Neuronal stem cell (in vitro differentiated cells): Measurements from ENCODE around the gene NDUFAF7.

ENCODE experiments used
- DNase-seq: peaks from one replicate; pipeline ENCODE4 v3.0.0-alpha.2; 2013; ENCODE audit warnings: low spot score
- H2AFZ ChIP-seq: one replicate; pipeline ENCODE4 v1.6.1; 2013; ENCODE audit warnings: mild to moderate bottlenecking, low read length, inconsistent platforms
- H2AK5ac ChIP-seq: 2 replicates; pipeline ENCODE4 v1.6.1; 2013; ENCODE audit warnings: low read depth, mild to moderate bottlenecking, inconsistent platforms, low read length, moderate library complexity, mixed read lengths
- H2BK120ac ChIP-seq: 2 replicates; pipeline ENCODE4 v1.6.1; 2013; ENCODE audit warnings: low read depth, mild to moderate bottlenecking, inconsistent platforms, low read length, moderate library complexity, mixed read lengths
- H2BK12ac ChIP-seq: one replicate; pipeline ENCODE4 v1.6.1; 2013; ENCODE audit warnings: low read length, inconsistent platforms
- H2BK15ac ChIP-seq: 2 replicates; pipeline ENCODE4 v1.6.1; 2013; ENCODE audit warnings: mild to moderate bottlenecking, low read length, inconsistent platforms, mixed read lengths
- H2BK5ac ChIP-seq: one replicate; pipeline ENCODE4 v1.6.1; 2013; ENCODE audit warnings: inconsistent platforms, mild to moderate bottlenecking, low read length, moderate library complexity
- H3K14ac ChIP-seq: one replicate; pipeline ENCODE4 v1.6.1; 2013; ENCODE audit warnings: low read length, inconsistent platforms
- H3K18ac ChIP-seq: 2 replicates; pipeline ENCODE4 v1.6.1; 2013; ENCODE audit warnings: low read length, inconsistent platforms
- H3K23ac ChIP-seq: 2 replicates; pipeline ENCODE4 v1.6.1; 2013; ENCODE audit warnings: low read depth, mild to moderate bottlenecking, mixed read lengths, low read length, inconsistent platforms; ENCODE audit not compliant: poor library complexity
- H3K27ac ChIP-seq: replicated peaks from 3 replicates; pipeline ENCODE4 v1.5.1; 2013; ENCODE audit warnings: low read length, inconsistent platforms
- H3K27me3 ChIP-seq, 3 experiments: 2 replicates each; pipeline ENCODE4 v1.6.1; 2013; ENCODE audit warnings: low read length in 3 of 3, mild to moderate bottlenecking in 2 of 3, inconsistent platforms in 1 of 3, low read depth in 1 of 3, mixed read lengths in 1 of 3, moderate library complexity in 1 of 3; ENCODE audit not compliant: control insufficient read depth in 3 of 3, insufficient read depth in 3 of 3
- H3K36me3 ChIP-seq, 2 donors: replicated peaks in 1 of 2; 2 replicates each; pipeline ENCODE4 v1.6.1; 2013; ENCODE audit warnings: low read length in 2 of 2; ENCODE audit not compliant: control insufficient read depth in 2 of 2, insufficient read depth in 2 of 2
- H3K4ac ChIP-seq: 2 replicates; pipeline ENCODE4 v1.6.1; 2013; ENCODE audit warnings: inconsistent platforms, mild to moderate bottlenecking, low read length, moderate library complexity
- H3K4me1 ChIP-seq, 2 donors: 1 replicate in 1 of 2; 2 replicates in 1 of 2; pipeline ENCODE4 v1.6.1; 2013; ENCODE audit warnings: low read length in 2 of 2, low read depth in 1 of 2; ENCODE audit not compliant: control insufficient read depth in 2 of 2, insufficient read depth in 1 of 2
- H3K4me2 ChIP-seq: one replicate; pipeline ENCODE4 v1.6.1; 2013; ENCODE audit warnings: mild to moderate bottlenecking, low read length, inconsistent platforms; ENCODE audit not compliant: insufficient read depth, poor library complexity, severe bottlenecking
- H3K4me3 ChIP-seq, 2 donors: 2 replicates each; pipeline ENCODE4 v1.5.1; 2013; ENCODE audit warnings: low read length in 2 of 2, mild to moderate bottlenecking in 2 of 2, inconsistent platforms in 1 of 2, moderate library complexity in 1 of 2
- H3K79me1 ChIP-seq: one replicate; pipeline ENCODE4 v1.6.1; 2013; ENCODE audit warnings: low read depth, mild to moderate bottlenecking, inconsistent platforms, low read length, moderate library complexity
- H3K9ac ChIP-seq: one replicate; pipeline ENCODE4 v1.6.1; 2013; ENCODE audit warnings: mild to moderate bottlenecking, low read depth, low read length, inconsistent platforms; ENCODE audit not compliant: poor library complexity
- H3K9me3 ChIP-seq, 2 donors: replicated peaks in 1 of 2; 2 replicates each; pipeline versions ENCODE3 to v1.6.1; 2013; ENCODE audit warnings: low read length in 2 of 2, mild to moderate bottlenecking in 2 of 2, inconsistent platforms in 1 of 2, low read depth in 1 of 2, mixed read lengths in 1 of 2, moderate library complexity in 1 of 2; ENCODE audit not compliant: control insufficient read depth in 2 of 2, insufficient read depth in 1 of 2
- H4K8ac ChIP-seq: one replicate; pipeline ENCODE4 v1.6.1; 2013; ENCODE audit warnings: low read depth, mild to moderate bottlenecking, inconsistent platforms, low read length, moderate library complexity
- H4K91ac ChIP-seq: one replicate; pipeline ENCODE4 v1.6.1; 2013; ENCODE audit warnings: low read length, low read depth, mild to moderate bottlenecking, inconsistent platforms; ENCODE audit not compliant: poor library complexity
- WGBS, 2 donors: extraction: QIAGEN DNeasy Blood & Tissue Kit; methylation state at CpG; one replicate each; pipeline ENCODE4 v1.1.7; 2013; ENCODE audit warnings: missing lambda C conversion rate in 2 of 2, mixed read lengths in 1 of 2; ENCODE audit not compliant: insufficient read length in 2 of 2, insufficient replicate concordance in 1 of 2; ENCODE audit errors: extremely low coverage in 2 of 2; 5-methylcytosine and 5-hydroxymethylcytosine counted together

The NDUFAF7 gene

DNA sequence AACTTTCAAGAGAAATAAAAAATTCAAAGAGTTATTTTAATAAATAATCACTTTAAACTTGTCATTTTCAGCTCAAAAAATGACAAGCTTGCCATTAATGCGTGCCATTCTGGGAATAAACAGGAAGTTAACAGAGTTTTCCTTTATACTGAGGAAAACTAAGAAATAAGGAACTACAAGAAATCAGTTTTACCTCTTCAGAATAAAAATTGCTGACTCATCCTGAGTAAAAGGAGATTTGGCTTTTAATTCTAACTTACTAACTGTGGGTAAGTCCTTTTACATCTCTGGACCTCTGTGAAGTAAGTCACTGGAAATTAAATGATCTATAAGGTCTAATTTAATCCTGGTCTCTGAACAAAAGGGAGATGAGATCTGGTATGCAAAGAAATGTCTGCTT, 16.2 kb upstream of the NDUFAF7 start:
- Histone ChIP-seq H3K36me3 (peaks cover 10 to 92% of the 10 kb centered on the region in 2 donors), H3K9ac (no peak overlapping the region)

DNA sequence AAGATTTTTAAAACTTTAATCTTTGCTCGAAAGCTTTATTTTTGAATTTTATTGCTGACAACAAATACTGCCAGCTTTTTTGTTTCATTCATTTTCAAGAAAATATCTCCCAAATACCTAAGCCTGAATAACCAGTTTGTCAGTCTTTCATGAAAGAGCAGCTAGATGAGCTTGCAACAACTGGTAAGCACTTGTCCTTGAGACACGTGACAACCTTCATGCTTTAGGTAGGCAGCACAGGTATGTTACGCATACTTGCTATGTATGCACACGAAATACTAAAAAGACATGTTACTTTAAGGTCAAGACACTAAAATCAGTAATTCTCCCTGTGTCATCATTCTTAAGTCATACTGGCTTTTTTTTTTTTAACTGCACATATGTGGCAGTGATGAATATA, 12.4 kb upstream of the NDUFAF7 start:
- no peak overlapping the region for H3K27ac ChIP-seq
- H3K4me1 ChIP-seq = no peaks in the 10 kb centered on the region
- no peak overlapping the region for H3K4me2 ChIP-seq
- no peak overlapping the region for H4K8ac ChIP-seq
- no peak overlapping the region for H2BK120ac ChIP-seq
- H4K91ac ChIP-seq = no peak overlapping the region
- H3K4ac ChIP-seq = no peak overlapping the region
- H2AK5ac ChIP-seq = no peak overlapping the region
- no CpG with 5 or more reads among the region's 4 CpGs for WGBS, 2 donors
- H3K4me3 ChIP-seq = no peak overlapping the region
- H3K36me3 ChIP-seq = peaks cover 9 to 90% of the 10 kb centered on the region in 2 donors
- H3K27me3 ChIP-seq = no peaks in the 10 kb centered on the region
- H3K14ac ChIP-seq = no peak overlapping the region
- H3K23ac ChIP-seq = no peak overlapping the region
- no peak overlapping the region for H2BK15ac ChIP-seq
- no peak overlapping the region for H2BK5ac ChIP-seq
- H2BK12ac ChIP-seq = no peak overlapping the region
- DNase-seq = no peak
- H2AFZ ChIP-seq = no peak overlapping the region
- H3K79me1 ChIP-seq = no peaks in the 10 kb centered on the region
- H3K9ac ChIP-seq = no peak overlapping the region
- H3K18ac ChIP-seq = no peak overlapping the region
- no peaks in the 10 kb centered on the region for H3K9me3 ChIP-seq

More for the DNA sequence above, 16.2 kb upstream of the NDUFAF7 start:
- Histone ChIP-seq H3K9me3 (no peaks in the 10 kb centered on the region), H3K27me3 (no peaks in the 10 kb centered on the region), H2AK5ac (no peak overlapping the region), H3K79me1 (no peaks in the 10 kb centered on the region), H3K4me1 (no peaks in the 10 kb centered on the region), H3K4ac (no peak overlapping the region), H3K4me3 (no peak overlapping the region), H2BK12ac (no peak overlapping the region), H3K23ac (no peak overlapping the region), H2BK15ac (no peak overlapping the region), H4K91ac (no peak overlapping the region), H3K27ac (no peak overlapping the region), H2AFZ (no peak overlapping the region), H3K14ac (no peak overlapping the region), H4K8ac (no peak overlapping the region), H2BK120ac (no peak overlapping the region), H2BK5ac (no peak overlapping the region), H3K4me2 (no peak overlapping the region), H3K18ac (no peak overlapping the region)
- WGBS, 2 donors = no CpG with 5 or more reads among the region's 1 CpG
- DNase-seq = no peak

DNA sequence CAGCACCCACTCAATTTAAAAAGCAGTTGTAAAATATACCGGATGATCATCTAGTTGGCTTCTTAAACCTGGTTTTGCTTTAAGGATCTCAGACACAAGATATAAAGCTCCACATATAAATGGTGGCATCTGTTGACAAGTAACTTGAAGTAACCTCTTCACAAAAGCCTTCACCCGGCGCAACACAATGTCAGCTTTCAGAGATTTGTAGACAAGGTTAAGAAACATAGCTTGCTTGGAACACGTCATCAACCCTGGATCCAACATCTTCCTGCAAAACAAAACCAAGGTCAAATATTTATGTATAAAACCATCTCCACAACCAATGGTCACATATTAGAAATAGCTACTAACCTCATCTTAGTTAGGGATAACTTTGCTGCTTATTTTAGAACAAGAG, 8.3 kb upstream of the NDUFAF7 start:
- Histone ChIP-seq H2BK12ac (no peak overlapping the region), H3K23ac (no peak overlapping the region), H2AK5ac (no peak overlapping the region), H3K27me3 (no peaks in the 10 kb centered on the region), H4K91ac (no peak overlapping the region), H3K9me3 (no peaks in the 10 kb centered on the region), H3K79me1 (no peaks in the 10 kb centered on the region), H2BK15ac (no peak overlapping the region), H3K4me2 (no peak overlapping the region), H2AFZ (no peak overlapping the region), H3K36me3 (peaks cover 13 to 90% of the 10 kb centered on the region in 2 donors), H3K27ac (no peak overlapping the region), H3K18ac (no peak overlapping the region), H2BK5ac (no peak overlapping the region), H4K8ac (no peak overlapping the region), H3K4me1 (peaks cover 0 to 4% of the 10 kb centered on the region in 2 donors), H3K4ac (no peak overlapping the region), H3K14ac (no peak overlapping the region), H3K9ac (no peak overlapping the region), H3K4me3 (no peak overlapping the region), H2BK120ac (no peak overlapping the region)
- no CpG with 5 or more reads among the region's 4 CpGs for WGBS, 2 donors
- DNase-seq = no peak

DNA sequence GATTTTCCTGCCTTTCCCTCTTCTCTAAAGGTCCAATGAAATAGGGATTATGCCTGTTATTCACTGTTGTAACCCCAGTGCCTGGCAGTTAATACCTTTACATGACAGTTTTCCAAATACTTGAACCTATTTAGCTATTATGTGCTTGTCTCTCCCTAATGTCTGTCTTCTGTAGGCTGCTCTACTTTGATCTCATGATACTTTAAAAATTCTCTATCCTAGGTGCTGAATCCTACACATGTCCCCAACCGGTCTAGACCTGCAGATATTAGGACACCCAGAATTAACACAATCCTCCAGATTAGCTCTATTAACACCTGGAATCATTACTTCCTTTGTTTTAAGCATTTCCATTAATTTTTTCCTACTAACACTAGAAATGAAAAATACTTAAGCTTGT, 7.4 kb upstream of the NDUFAF7 start:
- Histone ChIP-seq H3K4me1 (peaks cover 0 to 4% of the 10 kb centered on the region in 2 donors), H2BK5ac (no peak overlapping the region), H4K91ac (no peak overlapping the region), H2BK15ac (no peak overlapping the region), H3K4ac (no peak overlapping the region), H3K4me3 (no peak overlapping the region), H3K79me1 (no peaks in the 10 kb centered on the region), H4K8ac (no peak overlapping the region), H2BK12ac (no peak overlapping the region), H3K9ac (no peak overlapping the region), H3K27me3 (no peaks in the 10 kb centered on the region), H3K27ac (no peak overlapping the region), H3K36me3 (peaks cover 16 to 90% of the 10 kb centered on the region in 2 donors), H3K4me2 (no peak overlapping the region), H3K18ac (no peak overlapping the region), H2AFZ (no peak overlapping the region), H2BK120ac (no peak overlapping the region), H2AK5ac (no peak overlapping the region), H3K9me3 (no peaks in the 10 kb centered on the region), H3K14ac (no peak overlapping the region), H3K23ac (no peak overlapping the region)
- WGBS, 2 donors = no CpG with 5 or more reads among the region's 1 CpG
- DNase-seq = no peak
